ENCODE measurements around the gene TOB1.

DNA sequence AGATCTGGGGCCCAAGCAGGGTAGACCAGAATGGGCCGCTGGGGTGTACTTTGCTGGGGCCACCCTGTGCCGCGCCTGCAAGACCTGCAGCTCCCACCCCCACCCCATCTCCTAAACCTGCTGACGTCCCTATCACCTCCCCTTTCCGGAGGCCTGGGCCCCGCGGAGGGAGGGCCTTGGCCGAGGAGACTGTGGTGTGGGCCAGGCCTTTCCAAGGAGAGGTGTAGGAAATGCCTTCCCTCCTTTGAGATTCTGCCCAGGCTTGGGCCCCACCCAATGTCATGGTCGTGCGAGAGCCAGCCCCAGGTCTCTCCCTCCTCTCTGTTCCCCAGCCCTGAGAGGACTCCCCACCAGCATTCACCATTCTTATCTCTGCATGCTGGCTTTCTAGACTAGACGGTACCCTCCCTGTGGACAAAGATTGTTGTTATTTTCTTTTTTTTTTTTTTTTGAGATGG lies 34.7 kb downstream of the TOB1 start:
- TF ChIP-seq, protein P1, sequence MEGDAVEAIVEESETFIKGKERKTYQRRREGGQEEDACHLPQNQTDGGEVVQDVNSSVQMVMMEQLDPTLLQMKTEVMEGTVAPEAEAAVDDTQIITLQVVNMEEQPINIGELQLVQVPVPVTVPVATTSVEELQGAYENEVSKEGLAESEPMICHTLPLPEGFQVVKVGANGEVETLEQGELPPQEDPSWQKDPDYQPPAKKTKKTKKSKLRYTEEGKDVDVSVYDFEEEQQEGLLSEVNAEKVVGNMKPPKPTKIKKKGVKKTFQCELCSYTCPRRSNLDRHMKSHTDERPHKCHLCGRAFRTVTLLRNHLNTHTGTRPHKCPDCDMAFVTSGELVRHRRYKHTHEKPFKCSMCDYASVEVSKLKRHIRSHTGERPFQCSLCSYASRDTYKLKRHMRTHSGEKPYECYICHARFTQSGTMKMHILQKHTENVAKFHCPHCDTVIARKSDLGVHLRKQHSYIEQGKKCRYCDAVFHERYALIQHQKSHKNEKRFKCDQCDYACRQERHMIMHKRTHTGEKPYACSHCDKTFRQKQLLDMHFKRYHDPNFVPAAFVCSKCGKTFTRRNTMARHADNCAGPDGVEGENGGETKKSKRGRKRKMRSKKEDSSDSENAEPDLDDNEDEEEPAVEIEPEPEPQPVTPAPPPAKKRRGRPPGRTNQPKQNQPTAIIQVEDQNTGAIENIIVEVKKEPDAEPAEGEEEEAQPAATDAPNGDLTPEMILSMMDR (conservative IDR thresholded peaks at IDR 0.05; ENCODE audit: low read depth in 2 of 2) = no peak
- TF ChIP-seq POLR2AphosphoS5 (IDR thresholded peaks at IDR 0.05; ENCODE audit: low read depth) (no peak), CREB1 (CRISPR knock-in tag; IDR thresholded peaks at IDR 0.05; ENCODE audit: low read depth) (no peak), EZH2 (IDR thresholded peaks at IDR 0.05; ENCODE audit: low read depth, unreplicated experiment) (no peak), NANOG (IDR thresholded peaks at IDR 0.05; ENCODE audit: borderline replicate concordance) (no peak), ZNF114 (CRISPR knock-in tag; IDR thresholded peaks at IDR 0.05) (no peak), EZH2phosphoT487 (IDR thresholded peaks at IDR 0.05; ENCODE audit: unreplicated experiment) (no peak)
- TF ChIP-seq, protein P2, sequence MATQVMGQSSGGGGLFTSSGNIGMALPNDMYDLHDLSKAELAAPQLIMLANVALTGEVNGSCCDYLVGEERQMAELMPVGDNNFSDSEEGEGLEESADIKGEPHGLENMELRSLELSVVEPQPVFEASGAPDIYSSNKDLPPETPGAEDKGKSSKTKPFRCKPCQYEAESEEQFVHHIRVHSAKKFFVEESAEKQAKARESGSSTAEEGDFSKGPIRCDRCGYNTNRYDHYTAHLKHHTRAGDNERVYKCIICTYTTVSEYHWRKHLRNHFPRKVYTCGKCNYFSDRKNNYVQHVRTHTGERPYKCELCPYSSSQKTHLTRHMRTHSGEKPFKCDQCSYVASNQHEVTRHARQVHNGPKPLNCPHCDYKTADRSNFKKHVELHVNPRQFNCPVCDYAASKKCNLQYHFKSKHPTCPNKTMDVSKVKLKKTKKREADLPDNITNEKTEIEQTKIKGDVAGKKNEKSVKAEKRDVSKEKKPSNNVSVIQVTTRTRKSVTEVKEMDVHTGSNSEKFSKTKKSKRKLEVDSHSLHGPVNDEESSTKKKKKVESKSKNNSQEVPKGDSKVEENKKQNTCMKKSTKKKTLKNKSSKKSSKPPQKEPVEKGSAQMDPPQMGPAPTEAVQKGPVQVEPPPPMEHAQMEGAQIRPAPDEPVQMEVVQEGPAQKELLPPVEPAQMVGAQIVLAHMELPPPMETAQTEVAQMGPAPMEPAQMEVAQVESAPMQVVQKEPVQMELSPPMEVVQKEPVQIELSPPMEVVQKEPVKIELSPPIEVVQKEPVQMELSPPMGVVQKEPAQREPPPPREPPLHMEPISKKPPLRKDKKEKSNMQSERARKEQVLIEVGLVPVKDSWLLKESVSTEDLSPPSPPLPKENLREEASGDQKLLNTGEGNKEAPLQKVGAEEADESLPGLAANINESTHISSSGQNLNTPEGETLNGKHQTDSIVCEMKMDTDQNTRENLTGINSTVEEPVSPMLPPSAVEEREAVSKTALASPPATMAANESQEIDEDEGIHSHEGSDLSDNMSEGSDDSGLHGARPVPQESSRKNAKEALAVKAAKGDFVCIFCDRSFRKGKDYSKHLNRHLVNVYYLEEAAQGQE (IDR thresholded peaks at IDR 0.05; ENCODE audit: unreplicated experiment) = no peak
- TF ChIP-seq, protein P3, sequence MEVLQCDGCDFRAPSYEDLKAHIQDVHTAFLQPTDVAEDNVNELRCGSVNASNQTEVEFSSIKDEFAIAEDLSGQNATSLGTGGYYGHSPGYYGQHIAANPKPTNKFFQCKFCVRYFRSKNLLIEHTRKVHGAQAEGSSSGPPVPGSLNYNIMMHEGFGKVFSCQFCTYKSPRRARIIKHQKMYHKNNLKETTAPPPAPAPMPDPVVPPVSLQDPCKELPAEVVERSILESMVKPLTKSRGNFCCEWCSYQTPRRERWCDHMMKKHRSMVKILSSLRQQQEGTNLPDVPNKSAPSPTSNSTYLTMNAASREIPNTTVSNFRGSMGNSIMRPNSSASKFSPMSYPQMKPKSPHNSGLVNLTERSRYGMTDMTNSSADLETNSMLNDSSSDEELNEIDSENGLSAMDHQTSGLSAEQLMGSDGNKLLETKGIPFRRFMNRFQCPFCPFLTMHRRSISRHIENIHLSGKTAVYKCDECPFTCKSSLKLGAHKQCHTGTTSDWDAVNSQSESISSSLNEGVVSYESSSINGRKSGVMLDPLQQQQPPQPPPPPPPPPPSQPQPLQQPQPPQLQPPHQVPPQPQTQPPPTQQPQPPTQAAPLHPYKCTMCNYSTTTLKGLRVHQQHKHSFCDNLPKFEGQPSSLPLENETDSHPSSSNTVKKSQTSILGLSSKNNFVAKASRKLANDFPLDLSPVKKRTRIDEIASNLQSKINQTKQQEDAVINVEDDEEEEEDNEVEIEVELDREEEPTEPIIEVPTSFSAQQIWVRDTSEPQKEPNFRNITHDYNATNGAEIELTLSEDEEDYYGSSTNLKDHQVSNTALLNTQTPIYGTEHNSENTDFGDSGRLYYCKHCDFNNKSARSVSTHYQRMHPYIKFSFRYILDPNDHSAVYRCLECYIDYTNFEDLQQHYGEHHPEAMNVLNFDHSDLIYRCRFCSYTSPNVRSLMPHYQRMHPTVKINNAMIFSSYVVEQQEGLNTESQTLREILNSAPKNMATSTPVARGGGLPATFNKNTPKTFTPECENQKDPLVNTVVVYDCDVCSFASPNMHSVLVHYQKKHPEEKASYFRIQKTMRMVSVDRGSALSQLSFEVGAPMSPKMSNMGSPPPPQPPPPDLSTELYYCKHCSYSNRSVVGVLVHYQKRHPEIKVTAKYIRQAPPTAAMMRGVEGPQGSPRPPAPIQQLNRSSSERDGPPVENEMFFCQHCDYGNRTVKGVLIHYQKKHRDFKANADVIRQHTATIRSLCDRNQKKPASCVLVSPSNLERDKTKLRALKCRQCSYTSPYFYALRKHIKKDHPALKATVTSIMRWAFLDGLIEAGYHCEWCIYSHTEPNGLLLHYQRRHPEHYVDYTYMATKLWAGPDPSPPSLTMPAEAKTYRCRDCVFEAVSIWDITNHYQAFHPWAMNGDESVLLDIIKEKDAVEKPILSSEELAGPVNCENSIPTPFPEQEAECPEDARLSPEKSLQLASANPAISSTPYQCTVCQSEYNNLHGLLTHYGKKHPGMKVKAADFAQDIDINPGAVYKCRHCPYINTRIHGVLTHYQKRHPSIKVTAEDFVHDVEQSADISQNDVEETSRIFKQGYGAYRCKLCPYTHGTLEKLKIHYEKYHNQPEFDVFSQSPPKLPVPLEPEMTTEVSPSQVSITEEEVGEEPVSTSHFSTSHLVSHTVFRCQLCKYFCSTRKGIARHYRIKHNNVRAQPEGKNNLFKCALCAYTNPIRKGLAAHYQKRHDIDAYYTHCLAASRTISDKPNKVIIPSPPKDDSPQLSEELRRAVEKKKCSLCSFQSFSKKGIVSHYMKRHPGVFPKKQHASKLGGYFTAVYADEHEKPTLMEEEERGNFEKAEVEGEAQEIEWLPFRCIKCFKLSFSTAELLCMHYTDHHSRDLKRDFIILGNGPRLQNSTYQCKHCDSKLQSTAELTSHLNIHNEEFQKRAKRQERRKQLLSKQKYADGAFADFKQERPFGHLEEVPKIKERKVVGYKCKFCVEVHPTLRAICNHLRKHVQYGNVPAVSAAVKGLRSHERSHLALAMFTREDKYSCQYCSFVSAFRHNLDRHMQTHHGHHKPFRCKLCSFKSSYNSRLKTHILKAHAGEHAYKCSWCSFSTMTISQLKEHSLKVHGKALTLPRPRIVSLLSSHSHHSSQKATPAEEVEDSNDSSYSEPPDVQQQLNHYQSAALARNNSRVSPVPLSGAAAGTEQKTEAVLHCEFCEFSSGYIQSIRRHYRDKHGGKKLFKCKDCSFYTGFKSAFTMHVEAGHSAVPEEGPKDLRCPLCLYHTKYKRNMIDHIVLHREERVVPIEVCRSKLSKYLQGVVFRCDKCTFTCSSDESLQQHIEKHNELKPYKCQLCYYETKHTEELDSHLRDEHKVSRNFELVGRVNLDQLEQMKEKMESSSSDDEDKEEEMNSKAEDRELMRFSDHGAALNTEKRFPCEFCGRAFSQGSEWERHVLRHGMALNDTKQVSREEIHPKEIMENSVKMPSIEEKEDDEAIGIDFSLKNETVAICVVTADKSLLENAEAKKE (CRISPR knock-in tag; IDR thresholded peaks at IDR 0.05) = no peak
